OCI-LY7 (cell line): ENCODE results near the gene MRGPRE. TPM values are rescaled to one million over a fixed set of nuclear protein-coding genes. Genes with fewer than 3 reads are reported as not detected.

Experiments used
- BruUV-seq: library from RNA; stranded (reverse); fragments of 400-500 nt; replicated peaks from 2 replicates; lab custom pipeline; 2021; lab: Mats Ljungman, UMichigan
- CTCF ChIA-PET: fragments of 300-600 bp; sonication (Branson Sonifier 250); formaldehyde crosslinking; loops from one replicate; lab custom pipeline; 2022; ENCODE audit warnings: antibody characterized with exemption; ENCODE audit not compliant: unreplicated experiment; lab: Charles Lee
- POLR2A ChIA-PET: fragments of 300-600 bp; sonication (Branson Sonifier 250); formaldehyde crosslinking; loops from one replicate; lab custom pipeline; 2022; ENCODE audit warnings: antibody characterized with exemption; lab: Charles Lee
- DNase-seq: peaks from one replicate; pipeline ENCODE4 v3.0.0-alpha.2; 2015; ENCODE audit warnings: low spot score
- H2AFZ ChIP-seq: fragments of 200-600 bp; sonication (generic), shearing (Covaris generic); 2 replicates; pipeline ENCODE4 v1.6.1; 2014; ENCODE audit warnings: mild to moderate bottlenecking, antibody characterized with exemption, low read length, moderate library complexity
- H3K27ac ChIP-seq: fragments of 200-600 bp; sonication (generic); 2 replicates; pipeline ENCODE4 v1.5.1; 2014; ENCODE audit warnings: mixed run types, low read depth, mild to moderate bottlenecking, moderate library complexity, low read length, inconsistent platforms; ENCODE audit not compliant: poor library complexity, severe bottlenecking
- H3K36me3 ChIP-seq: fragments of 200-600 bp; sonication (generic); 2 replicates; pipeline ENCODE4 v1.6.1; 2014; ENCODE audit warnings: mild to moderate bottlenecking, antibody characterized with exemption, low read length, moderate library complexity, mixed read lengths; ENCODE audit not compliant: insufficient read depth
- H3K4me1 ChIP-seq: fragments of 200-600 bp; sonication (generic); 2 replicates; pipeline ENCODE4 v1.5.1; 2014; ENCODE audit warnings: mild to moderate bottlenecking, low read length; ENCODE audit not compliant: insufficient read depth, poor library complexity, severe bottlenecking
- H3K4me2 ChIP-seq: fragments of 200-600 bp; sonication (generic); 2 replicates; pipeline ENCODE4 v1.6.1; 2014; ENCODE audit warnings: mild to moderate bottlenecking, low read length
- H3K4me3 ChIP-seq: fragments of 200-600 bp; sonication (generic); 2 replicates; pipeline ENCODE4 v1.5.1; 2014; ENCODE audit warnings: mild to moderate bottlenecking, low read depth, low read length; ENCODE audit not compliant: poor library complexity, severe bottlenecking
- H3K79me2 ChIP-seq: fragments of 200-600 bp; sonication (generic); 2 replicates; pipeline ENCODE4 v1.6.1; 2016; ENCODE audit warnings: low read depth, mild to moderate bottlenecking, low read length, moderate library complexity, mixed read lengths; ENCODE audit not compliant: insufficient read depth
- H3K9me2 ChIP-seq: fragments of 200-600 bp; sonication (generic); 2 replicates; pipeline ENCODE4 v1.6.1; 2016; ENCODE audit warnings: mild to moderate bottlenecking, low read length, mixed read lengths; ENCODE audit not compliant: insufficient read depth
- H3K9me3 ChIP-seq: fragments of 200-600 bp; sonication (generic); 2 replicates; pipeline ENCODE4 v1.6.1; 2014; ENCODE audit warnings: mild to moderate bottlenecking, mixed run types, low read length, mixed read lengths
- H4K20me1 ChIP-seq: fragments of 200-600 bp; sonication (generic); 2 replicates; pipeline ENCODE4 v1.6.1; 2014; ENCODE audit warnings: mild to moderate bottlenecking, antibody characterized with exemption, low read length, moderate library complexity, mixed read lengths; ENCODE audit not compliant: insufficient read depth
- CTCF ChIP-seq: fragments of 200-600 bp; sonication (generic); conservative IDR thresholded peaks from 2 replicates; pipeline ENCODE4 v1.5.1; 2014; ENCODE audit warnings: mild to moderate bottlenecking, antibody characterized with exemption, low read length, moderate library complexity, mixed read lengths
- EZH2phosphoT487 ChIP-seq: fragments of 200-600 bp; sonication (generic); IDR thresholded peaks from 2 replicates; pipeline ENCODE4 v1.6.1; 2018; ENCODE audit warnings: low read depth, borderline replicate concordance, mild to moderate bottlenecking, mixed run types, antibody characterized with exemption, low read length, moderate library complexity, mixed read lengths
- intact Hi-C: fragments of 100-400 bp; cut with micrococcal nuclease; formaldehyde crosslinking; loops from one replicate; pipeline ENCODE4 v1.10.0; 2022; ENCODE audit not compliant: unreplicated experiment
- total RNA-seq, 2 experiments: library from RNA; depleted of rRNA in 1 of 2; stranded (reverse); fragments of >200 nt in 1 of 2; shearing (Covaris generic) in 1 of 2; gene quantifications; 2 replicates each; pipeline ENCODE4 v1.2.3, GENCODE V29; 2014 to 2022

Gene MRGPRE
- total RNA-seq, 2 experiments from 2014 or later: not detected

- no TSS peak for BruUV-seq
- POLR2A ChIA-PET: no interaction called here
- Histone ChIP-seq H3K79me2 (no peaks in the 10 kb centered on the region), H3K9me2 (no peaks in the 10 kb centered on the region), H4K20me1 (no peaks in the 10 kb centered on the region), H2AFZ (no peak overlapping the region), H3K4me1 (no peaks in the 10 kb centered on the region), H3K4me3 (no peak overlapping the region), H3K36me3 (no peaks in the 10 kb centered on the region), H3K4me2 (no peak overlapping the region), H3K9me3 (no peaks in the 10 kb centered on the region), H3K27ac (no peak overlapping the region)
- TF ChIP-seq CTCF (no peak), EZH2phosphoT487 (no peak)
- DNase-seq: no peak
- CTCF ChIA-PET: no interaction called here
- intact Hi-C loops: no loop called here
Observed at GRCh38 chr11:3191586-3192324, 40.5 kb downstream of the MRGPRE start.

DNA sequence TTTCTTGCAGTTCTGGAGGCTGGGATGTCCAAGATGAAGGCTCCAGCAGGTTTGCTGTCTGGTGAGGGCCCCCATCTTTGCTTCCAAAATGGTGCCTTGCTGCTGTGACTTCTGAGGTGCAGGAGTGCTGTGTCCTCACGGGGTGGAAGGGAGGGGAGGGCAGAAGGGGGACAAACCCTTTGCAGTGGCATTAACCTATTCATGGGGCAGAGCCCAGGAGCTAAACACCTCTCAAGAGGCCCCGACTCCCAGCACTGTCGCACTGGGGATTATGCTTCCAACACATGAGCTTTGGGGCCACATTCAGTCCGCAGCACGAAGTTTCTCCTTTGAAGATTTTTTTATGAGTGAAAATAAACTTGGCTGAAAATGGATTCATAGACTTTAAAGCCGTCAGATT, 41.6 kb downstream of the MRGPRE start:
- no TSS peak for BruUV-seq
- intact Hi-C loops: no loop called here
- H3K4me1 ChIP-seq: no peaks in the 10 kb centered on the region
- ChIA-PET POLR2A (no interaction called here), CTCF (no interaction called here)
- no peak for DNase-seq
- H3K9me3 ChIP-seq: no peaks in the 10 kb centered on the region
- no peak overlapping the region for H3K4me3 ChIP-seq
- H3K27ac ChIP-seq: no peak overlapping the region
- no peaks in the 10 kb centered on the region for H3K36me3 ChIP-seq
- H3K79me2 ChIP-seq: no peaks in the 10 kb centered on the region
- no peak overlapping the region for H3K4me2 ChIP-seq
- no peaks in the 10 kb centered on the region for H3K9me2 ChIP-seq
- H2AFZ ChIP-seq: no peak overlapping the region
- no peaks in the 10 kb centered on the region for H4K20me1 ChIP-seq
- TF ChIP-seq EZH2phosphoT487: no peak
- no peak for TF ChIP-seq CTCF

GRCh38 chr11:3189886-3190583, 42.2 kb downstream of the MRGPRE start:
- BruUV-seq: no TSS peak
- Histone ChIP-seq H3K4me2 (no peak overlapping the region), H3K27ac (no peak overlapping the region), H3K79me2 (no peaks in the 10 kb centered on the region), H3K4me1 (no peaks in the 10 kb centered on the region), H3K9me2 (no peaks in the 10 kb centered on the region), H3K36me3 (no peaks in the 10 kb centered on the region), H3K9me3 (no peaks in the 10 kb centered on the region), H2AFZ (no peak overlapping the region), H4K20me1 (no peaks in the 10 kb centered on the region), H3K4me3 (no peak overlapping the region)
- intact Hi-C loops: no loop called here
- POLR2A ChIA-PET: no interaction called here
- CTCF ChIA-PET: no interaction called here
- TF ChIP-seq CTCF (no peak), EZH2phosphoT487 (no peak)
- DNase-seq: no peak
